Adrenal gland (tissue), 12 donors: ENCODE measurements around the gene RFX6. TPM values are rescaled to one million over a fixed set of nuclear protein-coding genes. Genes with fewer than 3 reads are reported as not detected.

Experiments used
- DNase-seq, 7 donors: peaks; one replicate each; pipeline ENCODE4 v3.0.0-alpha.2; 2019 to 2020
- H3K27ac ChIP-seq, 5 donors: fragments of 200-600 bp; sonication (generic) in 4 of 5; 1 replicate in 3 of 5; 2 replicates in 2 of 5; pipeline versions ENCODE4 v1.5.1 to v1.8.0; 2016 to 2020; ENCODE audit warnings: mild to moderate bottlenecking in 1 of 5
- H3K27me3 ChIP-seq: fragments of 200-600 bp; 2 replicates; pipeline ENCODE4 v1.8.0; 2021
- H3K36me3 ChIP-seq, 2 donors: fragments of 200-600 bp; replicated peaks in 1 of 2; 1 replicate in 1 of 2; 2 replicates in 1 of 2; pipeline versions ENCODE4 v1.5.1 to v1.8.0; 2018 to 2022
- H3K4me1 ChIP-seq, 2 donors: fragments of 200-600 bp; replicated peaks in 1 of 2; 1 replicate in 1 of 2; 2 replicates in 1 of 2; pipeline versions ENCODE4 v1.5.1 to v1.8.0; 2018 to 2021
- H3K4me3 ChIP-seq, 4 donors: fragments of 200-600 bp; sonication (generic) in 3 of 4; one replicate each; pipeline ENCODE4 v1.5.1; 2016 to 2018
- H3K9me3 ChIP-seq, 3 donors: fragments of 200-600 bp; sonication (generic) in 1 of 3; replicated peaks in 1 of 3; 1 replicate in 2 of 3; 2 replicates in 1 of 3; pipeline versions ENCODE4 v1.5.1 to v1.8.0; 2016 to 2021
- CTCF ChIP-seq, 6 experiments: fragments of 450-650 bp in 4 of 6; fragments of 200-600 bp in 2 of 6; sonication (generic) in 1 of 6; IDR thresholded peaks; 1 replicate in 5 of 6; 2 replicates in 1 of 6; pipeline versions ENCODE4 v1.5.1 to v1.8.0; 2016 to 2021; ENCODE audit warnings: antibody characterized with exemption in 6 of 6, mild to moderate bottlenecking in 2 of 6, moderate library complexity in 1 of 6
- POLR2A ChIP-seq, 2 donors: fragments of 450-650 bp; IDR thresholded peaks; one replicate each; pipeline ENCODE4 v1.6.1; 2017; ENCODE audit warnings: antibody characterized with exemption in 2 of 2, mild to moderate bottlenecking in 2 of 2, moderate library complexity in 1 of 2
- WGBS, 4 donors: extraction: QIAGEN DNeasy Blood & Tissue Kit in 2 of 4; methylation state at CpG; one replicate each; pipeline versions ENCODE4 v1.1.5 to v1.1.7; 2013 to 2017; 5-methylcytosine and 5-hydroxymethylcytosine counted together
- intact Hi-C, 2 donors: fragments of 100-400 bp; cut with DNase I; formaldehyde crosslinking; loops; one replicate each; pipeline versions ENCODE4 v1.14.1 to v1.15.0; 2022 to 2023
- polyA plus RNA-seq, 3 donors: library from polyadenylated mRNA; stranded (reverse); fragments of 200-250 nt in 2 of 3; fragments of 350-450 nt in 1 of 3; fragmentation: Illumina TruSeq in 1 of 3; extraction: RNeasy Lipid Tissue Mini Kit (QIAGEN cat#74804) in 1 of 3; gene quantifications; one replicate each; pipeline ENCODE4 v1.2.3, GENCODE V29; 2013 to 2014
- total RNA-seq, 9 donors: library from RNA; depleted of rRNA in 4 of 9; stranded (reverse); fragments of >200 nt in 4 of 9; fragments of 120-200 nt in 1 of 9; fragmentation: NEBNext Ultra II Directional in 1 of 9; extraction: Animal tissue kit (Norgen Biotek cat#: 25700) in 1 of 9; gene quantifications; one replicate each; pipeline versions ENCODE4 v1.1.0 to v1.2.4, GENCODE V29; 2013 to 2023
- donor health status: healthy with polysubstance abuse.
- donor health status: Bipolar disorder and iron deficiency.
- donor health status: DM: yes; HTN: yes; CAD: no.
- donor health status: DM: no; HTN: no; CAD: no.
- donor health status: DM: no; HTN: no; CAD: no.
- donor health status: DM: yes; HTN: yes; CAD: no.

Gene RFX6
- total and polyA plus RNA-seq, 12 donors: 0.27 to 12.0 (median 3.2) TPM; not detected in 4

GRCh38 chr6:116894669-116895068 lies 17.6 kb downstream of the RFX6 start:
- WGBS, 4 donors: 60 to 80% (median 67%) methylated on average over 1 of the region's 1 CpG
- Histone ChIP-seq H3K4me1 (no peaks in the 10 kb centered on the region), H3K4me3 (no peak overlapping the region), H3K9me3 (no peaks in the 10 kb centered on the region), H3K36me3 (no peaks in the 10 kb centered on the region), H3K27me3 (no peaks in the 10 kb centered on the region), H3K27ac (no peak overlapping the region)
- intact Hi-C loops: no loop called here
- no peak for DNase-seq
- TF ChIP-seq CTCF (IDR thresholded peaks at IDR 0.05): no peak
- no peak for TF ChIP-seq POLR2A (IDR thresholded peaks at IDR 0.05)

DNA sequence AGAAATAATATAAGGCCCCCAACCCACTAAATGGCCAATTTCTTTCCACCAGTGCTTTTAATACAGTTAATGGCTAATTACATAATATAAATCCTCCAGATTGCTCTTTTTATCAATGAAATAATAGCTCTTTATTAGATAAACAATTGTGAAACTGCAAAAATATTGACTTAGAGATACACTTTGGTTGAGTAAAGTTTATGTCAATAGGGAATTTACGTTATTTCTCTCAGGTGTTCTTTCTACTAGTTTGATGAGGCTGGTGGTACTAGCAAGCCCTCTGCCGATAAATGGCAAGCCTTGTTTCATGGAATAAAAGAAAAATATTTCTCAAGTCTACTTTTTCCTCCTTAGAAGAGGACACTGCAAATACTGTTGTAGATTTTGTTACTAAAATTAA lies 18.9 kb downstream of the RFX6 start:
- no peak for DNase-seq
- H3K9me3 ChIP-seq: no peaks in the 10 kb centered on the region
- no peaks in the 10 kb centered on the region for H3K36me3 ChIP-seq
- 33 to 92% (median 69%) methylated on average over 2 of the region's 2 CpGs for WGBS, 4 donors
- no peaks in the 10 kb centered on the region for H3K4me1 ChIP-seq
- no peak for TF ChIP-seq CTCF (IDR thresholded peaks at IDR 0.05)
- TF ChIP-seq POLR2A (IDR thresholded peaks at IDR 0.05): no peak
- no peak overlapping the region for H3K27ac ChIP-seq
- H3K4me3 ChIP-seq: no peak overlapping the region
- intact Hi-C loops: no loop called here
- no peaks in the 10 kb centered on the region for H3K27me3 ChIP-seq

DNA sequence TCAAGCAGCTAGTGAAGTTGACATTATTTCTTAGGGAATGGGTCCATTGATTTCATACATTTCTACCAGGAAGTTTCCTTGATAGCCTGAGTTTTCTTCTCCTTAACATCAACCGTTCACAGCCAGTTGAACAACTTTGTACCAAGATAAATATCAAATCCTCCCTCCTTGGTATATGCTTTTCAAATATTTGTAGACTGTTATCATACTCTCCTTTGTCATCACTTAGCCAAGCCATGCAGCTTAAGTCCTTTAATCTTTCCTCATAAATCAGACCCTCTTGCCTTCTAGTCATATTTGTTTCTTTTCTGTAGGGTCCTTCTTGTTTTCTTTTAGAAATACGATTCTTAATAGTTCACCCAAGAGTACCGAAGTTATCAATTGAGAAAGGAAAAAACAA lies 25.6 kb downstream of the RFX6 start:
- Histone ChIP-seq H3K4me1 (no peaks in the 10 kb centered on the region), H3K27ac (no peak overlapping the region), H3K36me3 (no peaks in the 10 kb centered on the region), H3K27me3 (no peaks in the 10 kb centered on the region), H3K9me3 (peaks cover 0 to 7% (median 3%) of the 10 kb centered on the region in 3 donors), H3K4me3 (no peak overlapping the region)
- WGBS, 4 donors: 25 to 47% (median 38%) methylated on average over 3 of the region's 3 CpGs
- DNase-seq: no peak
- TF ChIP-seq POLR2A (IDR thresholded peaks at IDR 0.05): no peak
- TF ChIP-seq CTCF (IDR thresholded peaks at IDR 0.05): no peak
- intact Hi-C loops: no loop called here

- no peaks in the 10 kb centered on the region for H3K27me3 ChIP-seq
- intact Hi-C loops: no loop called here
- no peaks in the 10 kb centered on the region for H3K4me1 ChIP-seq
- H3K9me3 ChIP-seq: no peaks in the 10 kb centered on the region
- no peak overlapping the region for H3K4me3 ChIP-seq
- no peak for DNase-seq
- whole genome bisulfite sequencing, 4 donors: 67 to 74% (median 68%) methylated on average over 4 of the region's 4 CpGs
- no peaks in the 10 kb centered on the region for H3K36me3 ChIP-seq
- H3K27ac ChIP-seq: no peak overlapping the region
- TF ChIP-seq POLR2A (IDR thresholded peaks at IDR 0.05): no peak
- no peak for TF ChIP-seq CTCF (IDR thresholded peaks at IDR 0.05)
Observed at GRCh38 chr6:116922853-116923548, 46.0 kb downstream of the RFX6 start.
